Measurements from ENCODE around the gene PRIM2.
"Not testable (repeated sequence)": the region's sequence is repeated elsewhere in the genome, so short reads cannot be mapped to it uniquely, and the experiment has no call there.

Gene PRIM2

DNA sequence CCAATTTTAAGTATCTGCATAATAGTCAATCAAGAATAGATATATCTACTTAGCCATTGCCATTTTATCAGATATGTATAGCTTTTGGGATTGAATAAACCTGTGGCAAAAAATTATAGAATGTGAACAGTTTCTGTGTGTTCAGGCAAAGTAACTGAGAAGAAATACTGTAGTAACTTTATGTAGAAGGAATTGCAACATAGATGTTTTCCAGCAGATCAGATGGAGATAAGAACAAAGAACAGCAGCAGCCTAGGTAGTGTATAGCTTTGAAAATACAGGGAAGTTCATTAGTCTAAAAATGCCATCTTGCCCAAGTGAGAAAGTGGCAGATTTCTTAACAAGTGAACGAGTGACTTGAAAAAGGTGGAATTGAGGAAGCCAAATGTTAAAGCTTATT is 197.7 kb downstream of the PRIM2 start:
- DNase-seq: not testable (repeated sequence)

DNA sequence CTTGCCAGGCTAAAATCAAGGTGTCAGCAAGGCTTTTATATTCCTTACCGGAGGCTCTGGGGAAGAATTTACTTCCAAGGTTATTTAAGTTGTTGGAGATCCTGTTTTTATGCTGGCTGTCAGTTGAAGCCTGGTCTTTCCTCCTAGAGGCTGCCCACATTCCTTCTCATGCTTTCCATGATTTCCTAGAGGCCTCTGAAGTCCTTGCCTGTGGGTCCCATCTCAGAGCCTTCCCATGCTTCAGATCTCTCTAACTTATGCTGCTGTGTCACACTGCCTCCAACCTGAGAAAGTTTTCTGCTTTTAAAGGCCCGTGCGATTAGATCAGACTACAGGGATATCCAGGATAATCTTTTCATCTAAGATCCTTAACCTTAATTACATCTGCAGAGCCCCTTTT is 198.4 kb downstream of the PRIM2 start:
- DNase-seq: not testable (repeated sequence)

- DNase-seq: not testable (repeated sequence)
These were observed 199.3 kb downstream of the PRIM2 start for GRCh38 chr6:57516776-57517175.

DNA sequence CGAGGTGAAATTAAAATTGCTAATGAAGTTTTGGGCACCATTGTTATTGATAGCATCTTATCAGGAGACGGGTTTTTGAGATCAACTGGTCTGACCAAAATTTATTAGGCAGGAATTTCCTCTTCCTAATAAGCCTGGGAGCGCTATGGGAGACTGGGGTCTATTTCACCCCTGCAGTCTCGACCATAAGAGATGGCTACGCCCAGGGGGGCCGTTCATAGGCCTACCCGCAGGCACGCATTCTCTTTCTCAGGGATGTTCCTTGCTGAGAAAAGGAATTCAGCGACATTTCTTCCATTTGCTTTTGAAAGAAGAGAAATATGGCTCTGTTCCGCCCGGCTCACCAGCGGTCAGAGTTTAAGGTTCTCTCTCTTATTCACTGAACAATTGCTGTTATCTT is 201.8 kb downstream of the PRIM2 start:
- DNase-seq: not testable (repeated sequence)

DNA sequence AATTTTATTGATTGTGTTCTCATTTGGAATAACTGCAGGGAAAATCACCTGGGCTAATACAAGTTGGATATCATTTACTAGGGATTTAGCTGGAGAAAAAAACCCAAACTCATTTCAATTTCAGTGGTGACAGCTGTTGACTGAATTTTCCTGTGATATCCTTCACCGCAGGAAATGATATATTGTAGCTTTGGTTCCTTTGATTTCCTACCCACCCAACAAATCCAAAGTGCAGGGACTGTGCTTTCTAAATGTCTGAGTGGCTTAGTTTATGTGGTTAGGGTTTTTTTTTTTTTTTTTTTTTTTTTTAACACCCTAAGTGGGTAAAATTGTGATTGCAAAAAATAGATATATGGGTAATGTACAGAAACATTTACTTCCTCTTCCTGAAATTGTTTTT is 203.7 kb downstream of the PRIM2 start:
- not testable (repeated sequence) for DNase-seq

DNA sequence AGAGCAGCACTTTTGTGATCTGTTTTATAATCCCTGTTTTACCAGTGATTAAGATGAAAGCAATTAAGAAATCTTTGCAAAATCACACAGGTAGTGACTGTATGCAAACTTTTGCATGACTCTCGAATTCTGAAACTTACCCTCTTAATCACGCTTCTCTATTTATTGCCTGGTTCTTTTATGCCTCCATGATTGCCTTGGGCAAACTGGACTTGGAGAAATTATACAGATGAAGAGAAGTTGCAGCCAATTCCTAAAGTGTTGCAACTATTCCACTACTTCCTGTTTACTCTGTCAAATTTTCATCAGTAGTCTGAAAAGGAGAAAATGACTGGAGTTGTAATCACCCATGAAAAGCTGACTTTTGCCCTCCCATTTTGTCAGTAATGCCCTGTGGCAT is 205.8 kb downstream of the PRIM2 start:
- DNase-seq: not testable (repeated sequence)

DNA sequence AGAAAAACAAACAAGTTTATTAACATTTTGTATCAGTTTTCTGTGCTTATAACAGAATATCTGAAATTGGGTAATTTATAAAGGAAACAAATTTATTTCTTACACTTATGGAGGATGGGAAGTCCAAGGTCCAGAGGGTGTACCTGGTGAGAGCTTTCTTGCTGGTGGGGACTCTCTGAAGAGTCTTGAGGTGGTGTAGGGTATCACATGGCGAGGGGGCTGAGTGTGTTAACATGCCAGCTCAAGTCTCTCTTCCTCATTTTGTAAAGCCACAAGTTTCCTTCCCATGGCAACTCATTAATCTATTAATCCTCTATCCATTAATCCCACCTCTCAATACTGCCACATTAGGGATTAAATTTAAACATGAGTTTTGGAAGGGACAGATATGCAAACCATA is 212.3 kb downstream of the PRIM2 start:
- not testable (repeated sequence) for DNase-seq

DNA sequence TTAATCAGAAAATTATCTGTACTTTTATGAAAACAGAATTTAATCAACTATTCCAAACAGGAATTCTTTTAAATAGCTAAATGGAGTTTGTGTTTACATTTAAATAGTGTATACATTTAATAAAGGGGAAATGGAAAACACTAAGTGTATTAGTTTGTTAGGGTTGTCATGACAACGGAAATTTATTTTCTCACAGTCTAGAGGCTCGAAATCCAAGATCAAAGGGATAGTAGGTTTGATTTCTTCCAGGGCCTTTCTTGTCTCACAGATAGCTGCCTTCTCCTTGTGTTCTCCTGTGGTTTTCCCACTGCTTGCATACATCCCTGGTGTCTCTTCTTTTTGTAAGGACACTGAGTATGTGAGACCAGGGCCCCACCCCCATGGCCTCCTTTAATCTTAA is 215.2 kb downstream of the PRIM2 start:
- DNase-seq: not testable (repeated sequence)

DNA sequence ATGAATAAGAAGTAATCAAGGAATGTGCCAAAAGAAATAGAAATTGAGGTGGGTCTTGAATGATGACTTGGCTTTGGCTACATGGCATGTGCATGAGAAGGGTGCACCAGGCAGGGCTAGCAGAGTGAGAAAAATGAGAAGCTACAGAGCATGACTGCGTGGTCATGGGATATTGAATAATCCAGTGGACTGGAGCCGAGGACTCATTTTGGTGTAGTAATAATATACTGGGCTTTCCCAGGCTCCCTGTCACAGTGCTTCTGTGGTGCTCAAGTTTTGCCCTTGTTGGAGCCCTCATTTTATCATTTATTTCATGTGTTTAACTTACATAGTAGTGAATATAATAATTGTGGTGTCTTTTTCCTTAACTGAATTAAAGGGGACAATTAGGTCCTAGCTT is 217.7 kb downstream of the PRIM2 start:
- DNase-seq: not testable (repeated sequence)

- not testable (repeated sequence) for DNase-seq
These were observed 218.6 kb downstream of the PRIM2 start for GRCh38 chr6:57535994-57536393.

DNA sequence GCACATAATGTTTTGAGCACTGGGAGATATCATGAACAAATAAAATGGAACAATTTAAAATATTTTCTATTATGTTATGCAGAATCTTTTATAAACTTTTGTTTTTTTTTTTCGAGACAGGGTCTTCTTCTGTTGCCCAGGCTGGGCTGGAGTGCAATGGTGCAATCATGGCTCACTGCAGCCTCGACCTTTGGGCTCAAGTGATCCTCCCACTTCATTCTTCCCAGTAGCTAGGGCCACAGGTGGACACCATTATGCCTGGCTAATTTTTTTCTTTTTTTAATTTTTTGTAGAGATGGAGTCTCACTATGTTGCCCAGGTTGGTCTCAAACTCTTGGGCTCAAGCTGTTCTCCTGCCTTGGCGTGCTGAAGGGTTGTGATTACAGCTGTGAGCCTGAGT is 220.5 kb downstream of the PRIM2 start:
- DNase-seq: not testable (repeated sequence)

GRCh38 chr6:57551961-57552360 is 234.5 kb downstream of the PRIM2 start:
- DNase-seq: not testable (repeated sequence)

DNA sequence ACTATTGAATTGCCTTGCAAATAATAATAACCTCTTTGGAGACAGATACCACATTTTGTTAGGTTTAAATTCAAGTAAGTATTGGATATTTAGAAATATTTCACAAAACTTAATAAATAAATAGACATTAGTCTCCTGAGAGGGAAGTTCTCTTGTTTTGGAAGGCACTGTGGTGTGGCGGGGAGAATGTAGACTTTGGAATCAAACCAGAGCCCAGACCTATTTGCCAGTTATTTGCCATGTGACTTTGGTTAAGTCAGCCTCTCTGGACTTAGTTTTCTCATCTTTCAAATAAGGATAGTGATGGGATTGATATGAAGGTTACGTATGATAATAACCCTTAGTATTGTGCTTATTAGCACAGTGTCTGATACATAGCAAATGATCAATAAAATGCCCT is 240.4 kb downstream of the PRIM2 start:
- not testable (repeated sequence) for DNase-seq

GRCh38 chr6:57559170-57559569 is 241.7 kb downstream of the PRIM2 start:
- DNase-seq: not testable (repeated sequence)

GRCh38 chr6:57562233-57562632 is 244.8 kb downstream of the PRIM2 start:
- not testable (repeated sequence) for DNase-seq

DNA sequence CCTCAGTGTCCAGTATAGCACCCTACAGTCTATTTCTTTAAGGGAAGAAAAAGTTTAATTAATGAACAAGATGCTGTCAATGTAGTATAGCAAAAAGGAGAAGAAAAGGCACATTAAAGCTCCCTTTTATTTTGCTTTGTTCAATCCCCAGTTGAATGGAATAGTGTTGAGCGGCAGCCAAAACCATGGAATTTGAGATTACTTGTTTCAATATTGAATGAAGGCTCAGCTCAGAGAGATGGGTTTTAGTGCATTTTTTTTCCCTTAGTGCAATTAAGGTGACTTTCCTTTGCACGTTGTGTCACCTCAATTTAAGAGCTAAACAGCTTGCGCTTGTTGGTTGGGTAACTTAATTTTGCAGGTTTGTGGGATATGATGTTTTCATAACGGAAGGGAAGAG is 254.7 kb downstream of the PRIM2 start:
- DNase-seq: not testable (repeated sequence)

GRCh38 chr6:57572844-57573243 is 255.4 kb downstream of the PRIM2 start:
- DNase-seq: not testable (repeated sequence)

GRCh38 chr6:57577023-57577422 is 259.6 kb downstream of the PRIM2 start:
- DNase-seq: not testable (repeated sequence)

- DNase-seq: not testable (repeated sequence)
These were observed 262.1 kb downstream of the PRIM2 start for GRCh38 chr6:57579489-57579888.

GRCh38 chr6:57581586-57581985 is 264.2 kb downstream of the PRIM2 start:
- not testable (repeated sequence) for DNase-seq

DNA sequence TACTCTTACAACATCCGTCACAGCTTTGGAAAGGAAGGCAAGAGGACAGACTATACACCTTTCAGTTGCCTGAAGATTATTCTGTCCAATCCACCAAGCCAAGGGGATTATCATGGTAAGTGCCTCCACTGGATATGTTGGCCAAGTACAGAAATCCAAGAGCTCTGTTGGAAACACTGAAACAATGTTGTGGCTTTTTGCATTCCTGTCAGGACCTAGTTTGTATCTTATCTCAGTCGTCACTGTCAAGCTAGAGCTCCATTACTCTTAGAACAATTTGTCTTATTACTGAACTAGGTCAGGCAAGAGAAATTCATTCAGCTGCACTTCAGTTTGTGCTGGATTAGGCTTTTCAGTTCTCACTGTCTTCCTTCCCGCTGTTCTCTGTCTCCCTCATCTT is 283.7 kb downstream of the PRIM2 start:
- not testable (repeated sequence) for DNase-seq

DNA sequence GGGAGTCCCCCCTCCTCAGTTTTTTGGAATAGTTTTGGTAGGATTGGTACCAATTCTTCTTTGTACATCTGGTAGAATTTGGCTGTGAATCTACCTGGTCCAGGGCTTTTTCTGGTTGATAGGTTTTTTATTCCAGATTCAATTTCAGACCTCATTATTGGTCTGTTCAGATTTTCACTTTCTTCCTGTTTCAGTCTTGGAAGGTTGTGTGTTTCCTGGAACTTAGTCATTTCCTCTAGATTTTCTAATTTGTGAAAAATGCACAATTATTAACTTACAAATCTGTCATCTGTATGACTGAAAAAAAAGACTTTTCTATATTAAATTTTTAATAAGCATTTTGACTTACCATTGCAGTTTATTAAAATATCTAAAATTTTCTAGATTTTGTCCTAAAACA is 287.9 kb downstream of the PRIM2 start:
- DNase-seq: not testable (repeated sequence)

DNA sequence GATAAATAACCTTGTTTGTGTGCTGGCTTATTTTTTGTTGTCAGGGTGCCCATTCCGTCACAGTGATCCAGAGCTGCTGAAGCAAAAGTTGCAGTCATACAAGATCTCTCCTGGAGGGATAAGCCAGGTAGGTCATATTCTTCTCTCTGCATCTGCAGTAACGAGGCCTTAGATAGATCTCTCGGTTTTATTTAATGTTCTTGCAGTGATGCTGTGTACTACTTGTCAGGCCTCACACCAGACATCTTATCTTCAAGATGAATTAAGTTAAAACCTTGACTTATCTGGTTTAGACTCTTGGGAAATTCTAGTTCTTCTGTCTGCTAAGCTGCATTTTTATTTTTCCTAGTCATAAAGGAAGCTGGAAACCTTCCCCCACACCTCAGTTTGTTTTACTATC is 288.9 kb downstream of the PRIM2 start:
- DNase-seq: not testable (repeated sequence)

- DNase-seq: not testable (repeated sequence)
These were observed 293.2 kb downstream of the PRIM2 start for GRCh38 chr6:57610612-57611011.

DNA sequence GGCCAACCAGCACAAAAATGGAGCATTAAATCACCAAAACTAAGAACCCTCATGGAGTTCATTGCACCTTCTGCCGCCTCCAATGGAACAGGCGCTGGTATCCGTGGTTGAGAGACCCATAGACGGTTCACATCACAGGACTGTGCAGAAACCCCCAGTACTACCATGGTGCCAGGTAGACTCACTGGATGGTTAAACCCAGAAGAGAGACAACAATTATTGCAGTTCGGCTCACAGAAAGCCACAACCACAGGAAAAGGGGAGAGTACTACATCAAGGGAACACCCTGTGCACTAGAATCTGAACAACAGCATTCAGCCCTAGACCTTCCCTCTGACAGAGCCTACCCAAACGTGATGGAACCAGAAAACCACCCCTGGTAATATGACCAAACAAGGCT is 301.5 kb downstream of the PRIM2 start:
- DNase-seq: not testable (repeated sequence)

DNA sequence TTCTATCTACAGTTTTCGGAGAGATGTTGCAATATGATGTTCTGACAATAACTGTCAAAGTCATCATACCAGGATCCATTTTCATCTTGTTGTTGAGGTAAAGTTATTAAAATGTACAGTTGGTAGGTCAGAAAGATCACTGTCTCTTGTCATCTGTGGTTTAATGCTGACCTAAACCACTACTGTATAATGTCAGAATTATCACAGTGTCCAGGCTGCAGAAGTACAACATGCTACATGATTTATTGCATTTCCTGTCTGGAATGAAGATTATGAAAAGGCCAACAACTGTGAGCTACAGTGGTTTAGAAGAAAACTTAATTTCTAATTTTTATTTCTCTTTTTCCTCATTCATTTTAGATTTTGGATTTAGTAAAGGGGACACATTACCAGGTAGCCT is 314.3 kb downstream of the PRIM2 start:
- DNase-seq: not testable (repeated sequence)

Data from NCI-H1436 (cell line).